ENCODE measurements around the gene MTUS2.

Gene MTUS2

DNA sequence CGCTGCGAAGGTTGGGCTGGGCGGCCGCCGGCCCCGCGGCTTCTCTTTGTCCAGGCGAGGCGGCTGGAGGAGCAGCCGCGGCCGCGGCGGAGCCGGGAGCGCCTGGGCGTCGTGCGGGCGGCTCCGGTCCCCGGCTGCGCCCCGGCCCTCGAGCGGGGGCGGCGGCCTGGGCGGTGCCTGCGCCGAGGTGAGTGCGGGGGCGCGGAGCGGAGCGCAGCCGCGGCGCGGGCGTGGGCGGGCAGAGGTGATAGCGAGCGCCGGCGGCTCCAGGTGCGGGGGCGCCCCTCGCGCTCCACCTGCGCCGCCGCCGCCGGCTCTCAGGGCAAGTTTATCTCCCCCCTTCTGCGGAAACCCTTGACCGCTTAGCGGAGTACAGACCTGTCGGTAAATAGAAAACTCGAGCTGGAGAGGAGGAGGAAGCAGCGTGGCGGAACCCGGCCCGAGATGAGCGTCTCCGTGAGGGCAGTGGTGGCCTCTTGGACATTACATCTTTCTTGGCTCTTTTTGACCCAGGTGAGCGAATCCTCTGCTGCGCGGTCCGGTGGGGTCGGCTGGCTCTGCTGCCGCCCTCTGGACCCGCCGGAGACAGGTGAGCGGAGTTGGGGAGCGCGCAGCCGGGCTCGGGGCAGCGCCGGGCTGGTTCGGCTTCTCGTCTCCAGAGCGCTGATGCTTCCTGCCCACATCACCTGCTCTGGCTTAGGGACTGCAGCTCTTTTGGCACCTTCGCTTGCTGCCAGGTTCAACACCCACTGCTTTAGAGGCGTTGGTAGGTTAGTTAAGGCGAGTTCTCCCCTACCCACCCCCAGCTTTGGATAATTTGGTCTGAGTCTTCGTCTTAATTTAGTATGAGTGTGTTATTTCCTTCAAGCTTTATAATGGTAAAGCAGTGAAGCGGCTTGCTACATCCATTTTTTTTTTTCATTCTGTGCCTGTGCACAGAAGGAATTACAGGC, at the start of gene MTUS2:
Gene MTUS2 (plus strand): TSS at position 241 of the 953 bp plus-strand sequence.
- peak; percentile 35 for DNase-seq (ENCODE audit: low read depth, low spot score)

- DNase-seq (ENCODE audit: low read depth, low spot score), result no peak
Measured at GRCh38 chr13:28778308-28779215, 41.6 kb upstream of the MTUS2 start.

DNA sequence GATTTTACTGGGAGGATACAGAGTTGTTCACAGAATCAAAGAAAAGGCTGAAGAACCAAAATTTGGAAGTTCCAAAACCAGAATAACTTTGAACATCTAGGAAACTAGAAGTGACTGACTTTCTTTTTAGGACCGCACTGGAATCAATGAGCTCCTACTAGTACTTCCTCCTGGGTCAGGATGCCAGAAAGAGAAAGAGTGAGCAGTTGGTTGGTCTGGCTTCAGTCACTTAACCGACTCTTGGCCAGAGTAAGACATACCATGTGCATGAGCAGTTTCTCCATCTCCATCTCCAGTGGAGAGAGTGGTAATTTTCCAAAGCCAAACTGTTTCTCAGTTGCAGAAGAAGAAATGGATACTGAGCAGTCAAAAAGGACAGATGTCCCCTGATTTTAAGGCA, 27.1 kb upstream of the MTUS2 start:
- no peak for DNase-seq (ENCODE audit: low read depth, low spot score)

DNA sequence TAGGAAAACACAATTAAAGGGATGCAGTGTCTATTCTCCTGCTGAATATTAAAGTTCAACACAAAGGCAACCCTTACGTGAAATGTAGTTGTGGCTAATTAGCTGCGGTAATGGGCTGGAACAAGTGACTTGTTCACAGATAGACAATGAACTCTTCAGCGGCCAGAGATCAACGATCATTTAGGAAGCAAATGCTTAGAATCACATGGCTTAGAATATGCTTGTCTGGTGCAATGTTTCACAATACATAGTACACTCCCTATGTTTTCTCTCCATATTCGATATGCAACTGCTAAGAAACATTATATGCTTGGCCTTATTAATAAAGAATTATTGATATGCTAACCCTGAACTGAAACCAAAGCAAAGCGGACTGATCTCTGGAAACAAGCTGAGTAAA, 25.7 kb upstream of the MTUS2 start:
- DNase-seq (ENCODE audit: low read depth, low spot score), result no peak

DNA sequence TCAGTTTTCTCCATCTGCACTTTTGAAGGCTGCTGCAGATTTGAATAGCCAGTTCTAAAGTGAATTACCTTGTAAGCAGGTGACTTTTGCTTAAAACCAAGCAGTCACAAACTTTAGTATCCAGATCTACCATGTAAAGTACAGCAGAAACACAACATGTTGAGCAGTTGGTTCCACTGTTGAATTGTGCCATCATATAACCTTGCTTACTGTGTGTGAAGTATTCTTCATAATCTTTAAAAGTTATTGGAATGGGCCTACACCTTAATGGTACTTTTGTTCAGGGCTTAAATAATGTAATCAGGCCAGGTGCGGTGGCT, 23.2 kb upstream of the MTUS2 start:
- DNase-seq (ENCODE audit: low read depth, low spot score), result no peak

- peak; percentile 49 for DNase-seq (ENCODE audit: low read depth, low spot score)
Measured at GRCh38 chr13:28805193-28805819, 14.8 kb upstream of the MTUS2 start.

DNA sequence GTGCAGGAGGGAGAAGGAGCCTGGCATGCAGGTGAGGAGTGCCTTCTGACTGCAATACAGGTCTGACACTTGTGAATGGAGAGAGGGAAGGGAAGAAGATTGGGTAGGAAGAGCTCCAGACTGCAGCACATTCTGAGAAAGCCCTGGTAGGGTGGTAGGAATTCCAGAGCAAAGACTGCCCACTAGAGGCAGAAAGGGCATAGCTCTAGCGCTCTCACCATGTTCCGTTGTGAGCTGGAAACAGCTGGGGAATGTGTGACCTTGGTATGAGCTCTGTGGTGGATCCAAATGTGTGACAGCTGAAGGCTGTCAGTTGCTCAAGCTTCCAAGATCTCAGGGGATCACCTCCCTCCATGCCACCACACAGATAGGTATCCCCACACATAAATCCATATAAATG, 2.9 kb upstream of the MTUS2 start:
- DNase-seq (ENCODE audit: low read depth, low spot score), result peak; percentile 32

DNA sequence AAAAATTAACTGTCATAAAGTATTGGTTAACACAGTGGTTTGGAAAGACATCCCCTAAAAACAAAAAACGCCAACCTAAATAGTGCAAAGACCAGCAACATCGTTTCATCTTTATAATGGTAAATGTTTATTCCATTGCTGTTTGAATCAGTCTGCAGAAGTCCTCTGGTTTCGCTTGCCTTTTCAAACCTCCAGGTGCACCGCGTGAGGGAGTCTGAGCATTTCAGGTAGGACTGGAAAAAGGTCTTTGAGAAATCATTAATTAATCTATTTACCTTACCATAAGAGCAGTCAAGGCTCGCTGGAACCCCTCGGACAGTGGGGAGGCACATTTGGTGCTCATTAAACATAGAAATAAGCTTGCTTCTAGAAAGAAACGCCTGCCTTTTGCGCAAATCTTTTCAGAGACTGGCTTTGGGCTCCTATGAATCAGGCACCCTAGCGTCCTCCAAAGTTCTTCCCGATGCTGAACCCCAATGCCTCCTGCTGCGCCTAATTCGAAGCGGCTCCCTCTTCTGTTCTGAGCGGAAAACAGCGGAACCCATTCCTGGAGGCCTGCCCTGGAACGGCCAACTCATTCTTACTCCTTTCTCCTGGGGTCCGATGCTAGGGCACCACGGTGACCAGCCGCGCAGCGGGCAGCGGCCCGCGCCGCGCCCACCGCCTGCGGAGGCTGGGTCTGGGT, 951 bp upstream of the MTUS2 start:
- DNase-seq (ENCODE audit: low read depth, low spot score), result peak; percentile 24

- peak; percentile 63 for DNase-seq (ENCODE audit: low read depth, low spot score)
Measured at GRCh38 chr13:28819735-28820098, 422 bp upstream of the MTUS2 start.

DNA sequence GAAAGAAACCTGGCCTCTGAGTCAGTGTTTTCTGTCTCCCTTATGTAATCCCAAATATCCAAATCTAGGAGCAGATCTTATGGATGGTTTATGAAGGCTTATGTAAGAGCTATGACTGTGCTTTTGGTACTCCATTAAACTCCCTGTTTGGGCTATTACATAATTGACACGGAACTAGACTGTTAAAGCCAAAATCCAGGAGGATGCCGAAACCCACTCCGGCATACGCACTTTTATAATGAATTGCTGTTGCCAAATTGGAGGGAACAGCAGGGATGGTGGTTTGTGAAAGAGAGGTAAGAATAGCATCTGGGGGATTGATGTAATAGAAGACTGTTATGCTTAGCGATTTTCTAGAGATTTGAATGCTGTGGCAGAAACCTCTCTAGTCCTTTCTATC, 2.0 kb downstream of the MTUS2 start:
- no peak for DNase-seq (ENCODE audit: low read depth, low spot score)

DNA sequence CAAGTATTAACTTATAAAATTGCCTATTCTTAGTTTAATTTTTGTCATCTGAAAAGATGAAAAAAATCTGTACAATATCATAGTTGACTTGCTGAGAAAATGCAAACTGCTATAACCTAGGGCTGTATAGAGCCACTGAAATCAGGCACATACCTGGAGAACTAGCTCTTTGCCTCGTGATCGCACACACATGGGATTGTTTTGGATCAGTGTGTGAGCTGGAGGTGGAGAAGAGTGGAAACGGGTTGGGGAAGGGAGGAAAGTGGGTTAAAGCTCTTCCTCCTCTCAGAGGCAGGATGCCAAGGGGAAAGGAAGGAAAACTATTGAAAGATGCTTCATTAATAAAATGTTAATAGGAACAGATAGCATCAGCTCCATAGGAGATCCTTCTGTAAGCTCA, 2.7 kb downstream of the MTUS2 start:
- DNase-seq (ENCODE audit: low read depth, low spot score), result no peak

DNA sequence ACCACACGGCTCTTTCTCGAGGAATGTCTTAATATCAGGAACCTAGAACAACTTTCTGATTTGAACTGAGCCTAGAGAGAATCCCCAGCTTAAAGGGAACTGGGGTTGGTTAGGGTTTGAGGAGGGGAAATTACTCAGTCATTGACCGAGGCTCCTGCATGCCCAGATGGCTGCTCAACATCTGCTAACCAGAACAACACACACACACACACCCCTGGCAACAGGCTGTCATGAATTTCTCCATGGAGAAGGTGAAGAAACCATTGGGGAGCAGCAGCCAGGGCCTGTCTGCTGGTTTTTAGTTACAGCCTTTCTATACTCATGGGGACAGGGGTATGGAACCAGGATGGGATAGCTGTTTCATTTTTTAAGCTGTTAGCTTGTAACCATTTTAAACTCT, 5.2 kb downstream of the MTUS2 start:
- DNase-seq (ENCODE audit: low read depth, low spot score), result no peak

GRCh38 chr13:28826368-28826767, 6.2 kb downstream of the MTUS2 start:
- DNase-seq (ENCODE audit: low read depth, low spot score), result no peak

- no peak for DNase-seq (ENCODE audit: low read depth, low spot score)
Measured at GRCh38 chr13:28830580-28830979, 10.4 kb downstream of the MTUS2 start.

GRCh38 chr13:28831117-28831516, 11.0 kb downstream of the MTUS2 start:
- no peak for DNase-seq (ENCODE audit: low read depth, low spot score)

- DNase-seq (ENCODE audit: low read depth, low spot score), result no peak
Measured at GRCh38 chr13:28837111-28837510, 17.0 kb downstream of the MTUS2 start.

- no peak for DNase-seq (ENCODE audit: low read depth, low spot score)
Measured at GRCh38 chr13:28843639-28844038, 23.5 kb downstream of the MTUS2 start.

- no peak for DNase-seq (ENCODE audit: low read depth, low spot score)
Measured at GRCh38 chr13:28849441-28849840, 29.3 kb downstream of the MTUS2 start.

GRCh38 chr13:28850226-28850625, 30.1 kb downstream of the MTUS2 start:
- DNase-seq (ENCODE audit: low read depth, low spot score), result no peak

GRCh38 chr13:28851422-28851821, 31.3 kb downstream of the MTUS2 start:
- no peak for DNase-seq (ENCODE audit: low read depth, low spot score)

DNA sequence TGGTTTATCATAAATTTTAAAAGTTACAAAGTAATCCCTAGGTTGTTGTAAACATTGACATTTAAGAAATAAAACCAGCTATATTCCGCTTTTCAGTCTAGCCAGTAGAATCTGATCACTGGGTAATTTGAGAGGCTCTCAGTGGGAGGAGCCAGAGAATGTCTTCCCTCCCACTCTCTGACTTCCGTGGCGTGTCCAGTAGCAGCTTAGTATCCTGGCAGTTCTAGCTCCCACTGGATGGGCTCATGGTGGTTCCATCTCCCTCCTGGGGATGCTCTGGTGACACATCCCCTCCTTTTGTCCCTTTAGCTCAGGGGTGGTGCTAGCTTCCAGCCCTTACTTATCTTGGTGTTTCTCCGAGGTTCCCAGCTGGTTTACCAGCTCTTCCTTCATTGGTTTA, 34.5 kb downstream of the MTUS2 start:
- no peak for DNase-seq (ENCODE audit: low read depth, low spot score)

DNA sequence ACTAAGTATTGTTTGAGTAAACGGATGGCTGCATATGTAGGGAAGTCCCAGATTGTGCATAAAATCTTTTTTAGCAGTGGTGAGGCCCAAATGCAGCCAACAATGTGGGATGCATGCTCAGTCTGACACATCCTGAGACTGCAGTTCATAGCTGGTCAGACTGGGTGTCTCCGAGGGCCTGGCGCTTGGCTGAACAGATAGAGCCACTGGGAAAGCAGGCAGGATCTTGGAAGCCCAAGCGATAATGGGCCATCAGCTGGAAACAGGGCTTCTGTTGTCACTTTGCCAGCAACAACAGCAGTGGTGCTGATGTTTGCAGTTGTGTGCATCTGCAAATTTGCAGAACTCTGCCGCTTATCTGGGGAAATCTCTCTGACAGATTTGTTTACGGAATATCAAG, 36.1 kb downstream of the MTUS2 start:
- DNase-seq (ENCODE audit: low read depth, low spot score), result no peak

Measured in ELF-1 (cell line).